Renal cortical epithelial cell (primary cell): ENCODE data around the gene PPP1R13B. TPM values are rescaled to one million over a fixed set of nuclear protein-coding genes. Genes with fewer than 3 reads are reported as not detected.

ENCODE experiments used
- DNase-seq: peaks from one replicate; pipeline ENCODE4 v3.0.0-alpha.2; 2011; ENCODE audit warnings: low read depth
- total RNA-seq: library from RNA; depleted of rRNA; stranded (reverse); fragments of >200 nt; gene quantifications from 2 replicates; pipeline ENCODE4 v1.2.3, GENCODE V29; 2014

PPP1R13B gene
- total RNA-seq, 1 donor from 2014 or later, result 18.5 TPM

- no peak for DNase-seq
Measured at GRCh38 chr14:103714063-103714724, 133.2 kb downstream of the PPP1R13B start.

GRCh38 chr14:103713304-103714062, 133.9 kb downstream of the PPP1R13B start:
- no peak for DNase-seq

GRCh38 chr14:103712633-103713247, 134.6 kb downstream of the PPP1R13B start:
- DNase-seq, result no peak

- DNase-seq, result no peak
Measured at GRCh38 chr14:103711516-103712431, 135.6 kb downstream of the PPP1R13B start.

- DNase-seq, result no peak
Measured at GRCh38 chr14:103710771-103711377, 136.5 kb downstream of the PPP1R13B start.

GRCh38 chr14:103709814-103710213, 137.6 kb downstream of the PPP1R13B start:
- no peak for DNase-seq

- no peak for DNase-seq
Measured at GRCh38 chr14:103708750-103709187, 138.6 kb downstream of the PPP1R13B start.

- DNase-seq, result no peak
Measured at GRCh38 chr14:103707329-103708263, 139.8 kb downstream of the PPP1R13B start.

- DNase-seq, result no peak
Measured at GRCh38 chr14:103706551-103707328, 140.6 kb downstream of the PPP1R13B start.

GRCh38 chr14:103705504-103706284, 141.7 kb downstream of the PPP1R13B start:
- no peak for DNase-seq

GRCh38 chr14:103705118-103705503, 142.3 kb downstream of the PPP1R13B start:
- DNase-seq, result no peak

- DNase-seq, result no peak
Measured at GRCh38 chr14:103704708-103705107, 142.7 kb downstream of the PPP1R13B start.

- no peak for DNase-seq
Measured at GRCh38 chr14:103703433-103704385, 143.7 kb downstream of the PPP1R13B start.

GRCh38 chr14:103702497-103703432, 144.6 kb downstream of the PPP1R13B start:
- no peak for DNase-seq

GRCh38 chr14:103702095-103702494, 145.3 kb downstream of the PPP1R13B start:
- no peak for DNase-seq
